Ishikawa (cell line): ENCODE results near the gene COL20A1.

ENCODE experiments used
- CEBPB ChIP-seq: IDR thresholded peaks from 2 replicates; pipeline ENCODE4 v1.6.1; 2012
- CREB1 ChIP-seq: IDR thresholded peaks from 2 replicates; pipeline ENCODE4 v1.6.1; 2012; ENCODE audit warnings: low read depth
- EGR1 ChIP-seq: IDR thresholded peaks from 2 replicates; pipeline ENCODE4 v1.6.1; 2012
- EP300 ChIP-seq: IDR thresholded peaks from 2 replicates; pipeline ENCODE4 v1.6.1; 2012; ENCODE audit warnings: borderline replicate concordance
- FOXM1 ChIP-seq: IDR thresholded peaks from 2 replicates; pipeline ENCODE4 v1.6.1; 2012; ENCODE audit warnings: low read depth, borderline replicate concordance
- MAX ChIP-seq: IDR thresholded peaks from 2 replicates; pipeline ENCODE4 v1.6.1; 2012
- NFIC ChIP-seq: IDR thresholded peaks from 2 replicates; pipeline ENCODE4 v1.6.1; 2012
- RAD21 ChIP-seq: IDR thresholded peaks from 2 replicates; pipeline ENCODE4 v1.6.1; 2012; ENCODE audit warnings: low read depth
- REST ChIP-seq: IDR thresholded peaks from 2 replicates; pipeline ENCODE4 v1.6.1; 2012; ENCODE audit warnings: low read depth, mild to moderate bottlenecking
- TAF1 ChIP-seq: IDR thresholded peaks from 2 replicates; pipeline ENCODE4 v1.6.1; 2012; ENCODE audit warnings: low read depth, mild to moderate bottlenecking
- TCF12 ChIP-seq: IDR thresholded peaks from 2 replicates; pipeline ENCODE4 v1.6.1; 2012; ENCODE audit warnings: low read depth
- TEAD4 ChIP-seq: IDR thresholded peaks from 2 replicates; pipeline ENCODE4 v1.6.1; 2012
- YY1 ChIP-seq: IDR thresholded peaks from 2 replicates; pipeline ENCODE4 v1.6.1; 2012; ENCODE audit warnings: low read depth
- ZBTB7A ChIP-seq: IDR thresholded peaks from 2 replicates; pipeline ENCODE4 v1.6.1; 2012; ENCODE audit warnings: low read depth
- TF ChIP-seq, protein P1 (sequence below): IDR thresholded peaks from 2 replicates; pipeline ENCODE4 v1.6.1; 2012

COL20A1 gene

DNA sequence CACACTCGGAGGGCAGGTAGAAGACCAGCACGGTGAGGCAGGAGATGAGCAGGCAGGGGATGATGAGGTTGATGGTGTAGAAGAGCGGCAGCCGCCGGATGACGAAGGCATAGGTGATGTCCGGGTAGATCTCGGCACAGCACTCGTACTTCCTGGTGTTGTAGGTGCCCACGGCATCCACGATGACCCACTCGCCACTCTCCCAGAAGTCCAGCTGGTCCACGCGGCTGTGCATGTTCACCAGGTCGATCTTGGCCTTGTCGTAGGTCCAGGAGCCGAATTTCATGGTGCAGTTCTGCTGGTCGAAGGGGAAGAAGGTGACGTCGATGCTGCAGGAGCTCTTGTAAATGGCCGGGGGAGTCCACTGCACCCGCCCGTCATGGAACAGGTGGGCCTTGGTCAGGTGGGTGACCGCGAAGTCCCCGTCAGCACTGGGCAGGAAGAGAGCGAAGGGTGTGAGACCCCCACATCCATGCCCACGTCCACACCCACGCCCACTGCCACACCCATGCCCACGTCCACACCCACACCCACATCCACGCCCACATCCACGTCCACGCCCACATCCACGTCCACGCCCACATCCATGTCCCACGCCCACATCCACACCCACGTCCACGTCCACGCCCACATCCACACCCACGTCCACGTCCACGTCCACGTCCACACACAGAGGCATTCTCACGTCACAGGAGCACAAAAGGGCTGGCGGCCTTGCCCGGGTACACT is 57.8 kb downstream of the COL20A1 start:
- TF ChIP-seq NFIC (no peak), CEBPB (no peak), ZBTB7A (no peak), RAD21 (no peak), MAX (no peak), REST (no peak), TAF1 (no peak), CREB1 (no peak), EP300 (no peak), TCF12 (no peak), EGR1 (no peak), FOXM1 (no peak), TEAD4 (no peak), YY1 (no peak)
- TF ChIP-seq, protein P1, sequence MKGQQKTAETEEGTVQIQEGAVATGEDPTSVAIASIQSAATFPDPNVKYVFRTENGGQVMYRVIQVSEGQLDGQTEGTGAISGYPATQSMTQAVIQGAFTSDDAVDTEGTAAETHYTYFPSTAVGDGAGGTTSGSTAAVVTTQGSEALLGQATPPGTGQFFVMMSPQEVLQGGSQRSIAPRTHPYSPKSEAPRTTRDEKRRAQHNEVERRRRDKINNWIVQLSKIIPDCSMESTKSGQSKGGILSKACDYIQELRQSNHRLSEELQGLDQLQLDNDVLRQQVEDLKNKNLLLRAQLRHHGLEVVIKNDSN = no peak

- TF ChIP-seq ZBTB7A (no peak), YY1 (no peak), TAF1 (no peak), REST (no peak), EP300 (no peak), TCF12 (no peak), TEAD4 (no peak), FOXM1 (no peak), CREB1 (no peak), CEBPB (no peak), MAX (no peak), EGR1 (no peak)
- TF ChIP-seq, protein P1 = no peak
Measured at GRCh38 chr20:63351326-63351700, 58.3 kb downstream of the COL20A1 start.

- TF ChIP-seq EP300 (no peak), EGR1 (no peak), MAX (no peak), NFIC (peak; percentile 13; the same call in 1 of the 2 replicates), YY1 (no peak), ZBTB7A (no peak)
Measured at GRCh38 chr20:63351811-63352591, 59.0 kb downstream of the COL20A1 start.

DNA sequence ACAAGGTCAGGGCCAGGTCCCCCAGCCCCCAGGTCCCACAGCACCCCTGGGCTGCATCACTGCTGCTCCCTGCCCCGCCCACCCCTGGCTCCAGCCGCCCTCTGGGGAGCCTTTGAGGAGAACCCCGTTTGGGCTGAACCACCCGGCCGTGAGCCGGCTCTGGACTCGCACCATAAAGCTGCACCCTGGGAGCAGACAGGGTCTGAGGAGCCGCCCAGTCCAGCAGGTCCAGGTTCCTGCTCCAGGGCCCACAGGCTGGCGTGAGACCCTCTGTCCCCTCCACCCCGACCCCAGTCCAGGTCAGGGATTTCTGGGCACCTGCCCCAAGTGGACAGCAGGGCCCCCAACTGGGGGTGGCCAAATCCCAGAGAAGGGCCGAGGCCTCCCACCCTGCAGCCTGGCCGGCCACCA is 59.8 kb downstream of the COL20A1 start:
- TF ChIP-seq TAF1 (no peak), RAD21 (no peak), FOXM1 (no peak), REST (no peak), YY1 (no peak), CREB1 (no peak), ZBTB7A (no peak; the same call in 1 of the 2 replicates)
- TF ChIP-seq, protein P1 = no peak
